ENCODE results near the gene HINT1. TPM values are rescaled to one million over a fixed set of nuclear protein-coding genes. Genes with fewer than 3 reads are reported as not detected.
A peak's percentile ranks its signal among the peaks of the same experiment; 100 is the strongest.

HINT1 gene
- total RNA-seq, 1 donor from 2014 or later: 136 TPM

- no peak for DNase-seq
- Histone ChIP-seq H3K27me3 (ENCODE audit: low read depth) (no peaks in the 10 kb centered on the region), H3K36me3 (no peaks in the 10 kb centered on the region), H3K9me3 (no peaks in the 10 kb centered on the region), H3K4me3 (peak overlapping the region; percentile 64), H3K27ac (peak overlapping the region; percentile 73), H3K4me1 (peaks cover 24% of the 10 kb centered on the region)
- no peak for TF ChIP-seq CTCF (IDR thresholded peaks at IDR 0.05)
- no peak for ATAC-seq
- intact Hi-C loops (cut with DNase I): no loop called here
Observed at GRCh38 chr5:131171276-131171810, 6.3 kb upstream of the HINT1 start.

- TF ChIP-seq CTCF (IDR thresholded peaks at IDR 0.05): no peak
- peak; percentile 97 for DNase-seq
- Histone ChIP-seq H3K9me3 (no peaks in the 10 kb centered on the region), H3K4me1 (peaks cover 25% of the 10 kb centered on the region), H3K27ac (peak within 1 kb of the TSS; percentile 73), H3K36me3 (no peaks in the 10 kb centered on the region), H3K27me3 (ENCODE audit: low read depth) (no peaks in the 10 kb centered on the region), H3K4me3 (peak within 1 kb of the TSS; percentile 64)
- peak; percentile 99 for ATAC-seq
- intact Hi-C loops (cut with DNase I): no loop called here
Observed at GRCh38 chr5:131170540-131171275, 5.7 kb upstream of the HINT1 start, which contains the start of gene LYRM7. LYRM7 (plus strand) TSS chr5:131170944; CDS start chr5:131171021, 77 bp downstream.

- Histone ChIP-seq H3K36me3 (no peaks in the 10 kb centered on the region), H3K27me3 (ENCODE audit: low read depth) (no peaks in the 10 kb centered on the region), H3K27ac (peak overlapping the region; percentile 73), H3K9me3 (no peaks in the 10 kb centered on the region), H3K4me1 (peaks cover 29% of the 10 kb centered on the region), H3K4me3 (peak overlapping the region; percentile 64)
- no peak for DNase-seq
- intact Hi-C loops (cut with DNase I): no loop called here
- no peak for ATAC-seq
- no peak for TF ChIP-seq CTCF (IDR thresholded peaks at IDR 0.05)
Observed at GRCh38 chr5:131169810-131170539, 4.9 kb upstream of the HINT1 start.

- no peak for TF ChIP-seq CTCF (IDR thresholded peaks at IDR 0.05)
- DNase-seq (no peak), ATAC-seq (no peak)
- H3K9me3 ChIP-seq: no peaks in the 10 kb centered on the region
- peaks cover 39% of the 10 kb centered on the region for H3K4me1 ChIP-seq
- intact Hi-C loops (cut with DNase I): no loop called here
- H3K4me3 ChIP-seq: no peak overlapping the region
- no peaks in the 10 kb centered on the region for H3K27me3 ChIP-seq (ENCODE audit: low read depth)
- H3K27ac ChIP-seq: no peak overlapping the region
- peaks cover 3% of the 10 kb centered on the region for H3K36me3 ChIP-seq
Observed at GRCh38 chr5:131167615-131168014, 2.6 kb upstream of the HINT1 start.

- peaks cover 35% of the 10 kb centered on the region for H3K36me3 ChIP-seq
- DNase-seq (peak; percentile 80), ATAC-seq (peak; percentile 88 to 89)
- no peaks in the 10 kb centered on the region for H3K9me3 ChIP-seq
- no peaks in the 10 kb centered on the region for H3K27me3 ChIP-seq (ENCODE audit: low read depth)
- H3K4me1 ChIP-seq: peaks cover 18% of the 10 kb centered on the region
- intact Hi-C loops (cut with DNase I): no loop called here
- H3K4me3 ChIP-seq: peak overlapping the region; percentile 93
- H3K27ac ChIP-seq: peak overlapping the region; percentile 95
- no peak for TF ChIP-seq CTCF (IDR thresholded peaks at IDR 0.05)
Observed at GRCh38 chr5:131164191-131165118, 601 bp downstream of the HINT1 start.
